Ascending aorta (tissue), 2 donors: ENCODE results near the gene LRP1-AS. TPM values are rescaled to one million over a fixed set of nuclear protein-coding genes. Genes with fewer than 3 reads are reported as not detected.

Source experiments
- DNase-seq, 2 donors: peaks; one replicate each; pipeline ENCODE4 v3.0.0-alpha.2; 2019; ENCODE audit warnings: low spot score in 2 of 2
- H3K27ac ChIP-seq, 2 donors: fragments of 200-600 bp; sonication (generic); one replicate each; pipeline ENCODE4 v1.5.1; 2016 to 2017; ENCODE audit warnings: mild to moderate bottlenecking in 1 of 2
- H3K27me3 ChIP-seq: fragments of 200-600 bp; sonication (generic); one replicate; pipeline ENCODE4 v1.5.1; 2017
- H3K36me3 ChIP-seq, 2 donors: fragments of 200-600 bp; sonication (generic); one replicate each; pipeline ENCODE4 v1.5.1; 2016
- H3K4me1 ChIP-seq, 2 donors: fragments of 200-600 bp; sonication (generic); one replicate each; pipeline ENCODE4 v1.5.1; 2016 to 2017; ENCODE audit warnings: mild to moderate bottlenecking in 1 of 2
- H3K4me3 ChIP-seq, 2 donors: fragments of 200-600 bp; sonication (generic); one replicate each; pipeline ENCODE4 v1.5.1; 2016 to 2017; ENCODE audit warnings: mild to moderate bottlenecking in 1 of 2
- H3K9me3 ChIP-seq, 2 donors: fragments of 200-600 bp; sonication (generic); one replicate each; pipeline ENCODE4 v1.5.1; 2016
- intact Hi-C: fragments of 100-400 bp; cut with DNase I; formaldehyde crosslinking; loops from one replicate; pipeline ENCODE4 v1.15.1; 2023
- total RNA-seq: library from RNA; depleted of rRNA; stranded (reverse); fragments of >200 nt; gene quantifications from one replicate; pipeline ENCODE4 v1.1.0, GENCODE V29; 2016
- TF ChIP-seq, protein P1 (sequence below), 3 experiments: fragments of 200-600 bp in 2 of 3; fragments of 450-650 bp in 1 of 3; sonication (generic) in 2 of 3; IDR thresholded peaks; one replicate each; pipeline ENCODE4 v1.5.1; 2016 to 2019; ENCODE audit warnings: antibody characterized with exemption in 3 of 3, mild to moderate bottlenecking in 1 of 3, moderate library complexity in 1 of 3

The LRP1-AS gene
- total RNA-seq, 1 donor from 2014 or later: not detected

DNA sequence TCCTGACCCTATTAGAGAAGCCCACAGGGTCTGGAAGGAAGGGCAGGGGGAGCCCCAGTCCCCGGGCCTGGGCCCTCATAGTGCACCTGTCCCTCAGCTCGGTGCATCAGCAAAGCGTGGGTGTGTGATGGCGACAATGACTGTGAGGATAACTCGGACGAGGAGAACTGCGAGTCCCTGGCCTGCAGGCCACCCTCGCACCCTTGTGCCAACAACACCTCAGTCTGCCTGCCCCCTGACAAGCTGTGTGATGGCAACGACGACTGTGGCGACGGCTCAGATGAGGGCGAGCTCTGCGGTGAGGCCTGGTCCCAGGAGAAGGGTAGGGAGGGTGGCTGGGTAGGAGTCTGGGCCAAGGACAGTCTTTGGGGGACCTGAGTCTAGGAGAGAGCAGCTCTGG, 26.3 kb upstream of the LRP1-AS start:
- Histone ChIP-seq H3K27me3 (no peaks in the 10 kb centered on the region), H3K27ac (no peak overlapping the region), H3K36me3 (peaks cover 67 to 93% of the 10 kb centered on the region in 2 donors), H3K9me3 (no peaks in the 10 kb centered on the region), H3K4me1 (no peaks in the 10 kb centered on the region), H3K4me3 (no peak overlapping the region)
- TF ChIP-seq, protein P1, sequence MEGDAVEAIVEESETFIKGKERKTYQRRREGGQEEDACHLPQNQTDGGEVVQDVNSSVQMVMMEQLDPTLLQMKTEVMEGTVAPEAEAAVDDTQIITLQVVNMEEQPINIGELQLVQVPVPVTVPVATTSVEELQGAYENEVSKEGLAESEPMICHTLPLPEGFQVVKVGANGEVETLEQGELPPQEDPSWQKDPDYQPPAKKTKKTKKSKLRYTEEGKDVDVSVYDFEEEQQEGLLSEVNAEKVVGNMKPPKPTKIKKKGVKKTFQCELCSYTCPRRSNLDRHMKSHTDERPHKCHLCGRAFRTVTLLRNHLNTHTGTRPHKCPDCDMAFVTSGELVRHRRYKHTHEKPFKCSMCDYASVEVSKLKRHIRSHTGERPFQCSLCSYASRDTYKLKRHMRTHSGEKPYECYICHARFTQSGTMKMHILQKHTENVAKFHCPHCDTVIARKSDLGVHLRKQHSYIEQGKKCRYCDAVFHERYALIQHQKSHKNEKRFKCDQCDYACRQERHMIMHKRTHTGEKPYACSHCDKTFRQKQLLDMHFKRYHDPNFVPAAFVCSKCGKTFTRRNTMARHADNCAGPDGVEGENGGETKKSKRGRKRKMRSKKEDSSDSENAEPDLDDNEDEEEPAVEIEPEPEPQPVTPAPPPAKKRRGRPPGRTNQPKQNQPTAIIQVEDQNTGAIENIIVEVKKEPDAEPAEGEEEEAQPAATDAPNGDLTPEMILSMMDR (IDR thresholded peaks at IDR 0.05): no peak
- intact Hi-C loops: no loop called here
- no peak for DNase-seq

DNA sequence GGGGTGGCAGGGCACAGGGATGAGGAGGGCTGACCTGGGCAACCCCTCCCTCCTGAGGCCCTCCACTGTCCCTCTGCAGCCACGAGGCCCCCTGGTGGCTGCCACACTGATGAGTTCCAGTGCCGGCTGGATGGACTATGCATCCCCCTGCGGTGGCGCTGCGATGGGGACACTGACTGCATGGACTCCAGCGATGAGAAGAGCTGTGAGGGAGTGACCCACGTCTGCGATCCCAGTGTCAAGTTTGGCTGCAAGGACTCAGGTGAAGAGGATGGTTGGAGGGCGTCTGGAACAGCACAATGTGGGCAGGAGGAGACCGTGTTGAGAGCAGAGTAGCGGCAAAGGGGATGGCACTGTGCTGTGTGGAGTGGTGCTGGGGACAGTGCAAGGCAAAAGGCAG, 25.7 kb upstream of the LRP1-AS start:
- Histone ChIP-seq H3K4me1 (no peaks in the 10 kb centered on the region), H3K9me3 (no peaks in the 10 kb centered on the region), H3K36me3 (peaks cover 67 to 91% of the 10 kb centered on the region in 2 donors), H3K27ac (no peak overlapping the region), H3K4me3 (no peak overlapping the region), H3K27me3 (no peaks in the 10 kb centered on the region)
- DNase-seq: no peak
- intact Hi-C loops: no loop called here
- TF ChIP-seq, protein P1 (IDR thresholded peaks at IDR 0.05): peak; percentile 35 to 57 (median 51)

DNA sequence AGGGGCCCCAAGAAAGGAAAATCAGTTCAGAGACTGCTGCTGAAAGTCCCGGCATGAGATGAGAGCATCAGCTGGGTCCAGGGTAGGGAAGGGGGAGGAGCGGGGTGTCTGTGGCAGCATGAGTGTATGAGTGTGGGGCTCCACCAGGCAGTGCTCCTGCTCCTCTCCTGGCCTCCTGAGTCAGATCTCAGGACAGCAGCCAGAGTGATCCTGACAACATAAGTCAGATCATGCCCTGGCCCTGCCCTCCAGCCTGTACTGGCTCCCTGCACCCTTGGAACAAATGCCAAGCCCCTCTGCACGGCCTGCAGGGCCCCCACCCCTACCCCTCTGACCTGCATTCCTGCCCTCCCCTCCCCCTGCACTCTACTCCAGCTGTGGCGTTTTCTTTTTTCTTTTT, 24.2 kb upstream of the LRP1-AS start:
- Histone ChIP-seq H3K27me3 (no peaks in the 10 kb centered on the region), H3K4me1 (no peaks in the 10 kb centered on the region), H3K9me3 (no peaks in the 10 kb centered on the region), H3K4me3 (no peak overlapping the region), H3K27ac (peak overlapping the region in 1 of 2 donors; percentile 40), H3K36me3 (peaks cover 67 to 91% of the 10 kb centered on the region in 2 donors)
- TF ChIP-seq, protein P1 (IDR thresholded peaks at IDR 0.05): no peak
- DNase-seq: no peak
- intact Hi-C loops: no loop called here

DNA sequence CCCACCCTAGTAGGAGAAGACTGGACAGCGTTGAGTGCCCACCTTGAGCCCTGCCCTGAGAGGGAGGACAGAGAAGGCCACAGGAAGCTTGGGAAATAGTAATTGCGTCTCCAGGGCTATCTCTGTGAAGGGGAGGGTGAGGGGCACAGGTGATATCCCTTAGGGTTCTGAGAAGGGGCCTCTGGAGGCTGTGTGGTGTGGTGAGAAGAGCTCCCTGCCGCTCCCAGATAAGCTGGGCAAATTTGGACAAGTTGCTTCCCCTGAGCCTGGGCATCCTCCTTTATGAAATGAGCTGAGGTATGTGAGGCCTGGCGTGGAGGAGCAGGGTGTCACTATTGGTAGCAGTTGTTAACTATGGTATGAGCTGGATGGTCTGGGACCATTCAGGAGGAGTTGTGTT, 23.5 kb upstream of the LRP1-AS start:
- Histone ChIP-seq H3K4me3 (no peak overlapping the region), H3K9me3 (no peaks in the 10 kb centered on the region), H3K27me3 (no peaks in the 10 kb centered on the region), H3K4me1 (no peaks in the 10 kb centered on the region), H3K36me3 (peaks cover 67 to 91% of the 10 kb centered on the region in 2 donors), H3K27ac (peak overlapping the region in 1 of 2 donors; percentile 40)
- intact Hi-C loops: no loop called here
- DNase-seq: no peak
- TF ChIP-seq, protein P1 (IDR thresholded peaks at IDR 0.05): no peak

DNA sequence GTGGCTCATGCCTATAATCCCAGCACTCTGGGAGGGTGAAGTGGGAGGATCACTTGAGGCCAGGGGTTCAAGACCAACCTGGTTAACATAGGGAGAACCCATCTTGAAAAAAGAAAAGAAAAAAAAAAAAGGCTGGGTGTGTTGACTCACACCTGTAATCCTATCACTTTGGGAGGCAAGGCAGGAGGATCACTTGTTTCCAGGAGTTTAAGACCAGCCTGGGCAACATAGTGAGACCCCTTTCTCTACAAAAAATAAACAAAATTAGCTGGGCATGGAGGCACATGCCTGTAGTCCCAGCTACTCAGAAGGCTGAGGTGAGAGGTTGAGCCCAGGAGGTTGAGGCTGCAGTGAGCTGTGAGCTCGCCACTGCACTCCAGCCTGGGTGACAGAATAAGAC, 23.0 kb upstream of the LRP1-AS start:
- Histone ChIP-seq H3K36me3 (peaks cover 68 to 94% of the 10 kb centered on the region in 2 donors), H3K4me1 (no peaks in the 10 kb centered on the region), H3K9me3 (no peaks in the 10 kb centered on the region), H3K27ac (peak overlapping the region in 1 of 2 donors; percentile 34), H3K27me3 (no peaks in the 10 kb centered on the region), H3K4me3 (no peak overlapping the region)
- intact Hi-C loops: no loop called here
- TF ChIP-seq, protein P1 (IDR thresholded peaks at IDR 0.05): no peak
- DNase-seq: no peak

DNA sequence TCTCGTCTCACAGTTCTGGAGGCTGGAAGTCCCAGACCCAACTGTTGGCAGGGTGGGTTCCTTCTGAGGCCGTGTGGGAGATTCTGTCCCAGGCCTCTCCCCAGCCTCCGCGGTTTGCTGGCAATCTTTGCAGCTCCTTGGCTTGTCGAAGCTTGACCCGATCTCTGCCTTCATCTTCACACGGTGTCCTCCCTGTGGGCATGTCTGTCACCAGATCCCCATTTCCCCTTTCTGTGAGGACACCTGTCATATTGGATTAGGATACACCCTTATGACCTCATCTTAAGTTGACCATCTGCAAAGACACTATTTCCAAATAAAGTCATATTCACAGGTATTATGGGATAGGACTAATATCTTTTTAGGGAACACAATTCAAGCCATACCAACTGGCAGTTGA, 22.6 kb upstream of the LRP1-AS start:
- no peak for DNase-seq
- intact Hi-C loops: no loop called here
- H3K4me1 ChIP-seq: no peaks in the 10 kb centered on the region
- peaks cover 67 to 94% of the 10 kb centered on the region in 2 donors for H3K36me3 ChIP-seq
- no peaks in the 10 kb centered on the region for H3K9me3 ChIP-seq
- no peaks in the 10 kb centered on the region for H3K27me3 ChIP-seq
- no peak overlapping the region for H3K4me3 ChIP-seq
- peak overlapping the region in 1 of 2 donors; percentile 34 for H3K27ac ChIP-seq
- TF ChIP-seq, protein P1 (IDR thresholded peaks at IDR 0.05): no peak
